ENCODE data around the gene RRBP1. TPM values are rescaled to one million over a fixed set of nuclear protein-coding genes. Genes with fewer than 3 reads are reported as not detected.

The RRBP1 gene
- total RNA-seq, 3 donors from 2014 or later = 210 to 402 (median 377) TPM

DNA sequence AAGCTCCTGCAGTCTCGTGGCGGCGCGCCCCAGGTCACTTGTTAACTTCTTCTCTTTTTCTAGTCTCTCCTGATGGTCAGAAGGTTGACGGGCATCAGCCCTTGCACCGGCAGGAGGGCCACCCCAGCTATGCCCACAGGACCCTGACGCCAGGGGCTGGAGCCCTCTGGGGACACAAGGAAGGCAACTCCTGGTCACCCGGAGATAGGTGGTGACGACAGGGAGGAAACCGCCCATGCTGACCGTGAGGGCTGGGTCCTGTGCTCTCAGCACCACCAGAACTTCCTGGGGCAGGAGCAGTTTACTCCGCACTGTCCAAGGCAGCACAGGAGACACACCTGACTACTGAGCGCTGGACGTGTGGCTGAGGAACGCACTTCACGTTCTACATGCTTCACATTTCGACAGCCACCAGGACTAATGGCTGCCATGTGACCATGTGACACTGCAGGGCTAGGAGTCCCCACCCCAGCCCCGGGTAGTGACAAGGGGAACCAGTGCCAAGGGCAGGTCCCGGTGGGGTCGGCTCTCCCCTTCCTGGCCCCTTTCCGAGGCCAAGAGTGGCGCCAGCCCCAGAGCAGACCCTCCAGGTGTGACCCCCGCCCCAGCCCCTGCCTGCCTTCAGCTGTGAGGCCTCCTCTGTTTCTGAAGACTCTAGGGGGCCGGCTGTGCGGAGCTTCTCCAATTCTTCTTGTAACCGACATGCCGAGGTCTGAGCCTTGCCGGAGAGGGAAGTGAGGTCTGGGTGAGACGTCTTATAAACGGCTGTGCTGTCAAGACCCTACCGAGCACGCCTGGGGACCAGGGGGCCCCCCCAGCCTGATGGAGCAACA is 67.0 kb downstream of the RRBP1 start:
- TF ChIP-seq, protein P1, sequence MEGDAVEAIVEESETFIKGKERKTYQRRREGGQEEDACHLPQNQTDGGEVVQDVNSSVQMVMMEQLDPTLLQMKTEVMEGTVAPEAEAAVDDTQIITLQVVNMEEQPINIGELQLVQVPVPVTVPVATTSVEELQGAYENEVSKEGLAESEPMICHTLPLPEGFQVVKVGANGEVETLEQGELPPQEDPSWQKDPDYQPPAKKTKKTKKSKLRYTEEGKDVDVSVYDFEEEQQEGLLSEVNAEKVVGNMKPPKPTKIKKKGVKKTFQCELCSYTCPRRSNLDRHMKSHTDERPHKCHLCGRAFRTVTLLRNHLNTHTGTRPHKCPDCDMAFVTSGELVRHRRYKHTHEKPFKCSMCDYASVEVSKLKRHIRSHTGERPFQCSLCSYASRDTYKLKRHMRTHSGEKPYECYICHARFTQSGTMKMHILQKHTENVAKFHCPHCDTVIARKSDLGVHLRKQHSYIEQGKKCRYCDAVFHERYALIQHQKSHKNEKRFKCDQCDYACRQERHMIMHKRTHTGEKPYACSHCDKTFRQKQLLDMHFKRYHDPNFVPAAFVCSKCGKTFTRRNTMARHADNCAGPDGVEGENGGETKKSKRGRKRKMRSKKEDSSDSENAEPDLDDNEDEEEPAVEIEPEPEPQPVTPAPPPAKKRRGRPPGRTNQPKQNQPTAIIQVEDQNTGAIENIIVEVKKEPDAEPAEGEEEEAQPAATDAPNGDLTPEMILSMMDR (IDR thresholded peaks at IDR 0.05) = no peak
- intact Hi-C loops (cut with DNase I, micrococcal nuclease) = loop anchor here (10.0 kb wide), 2 partner anchors 80 to 110 kb away; partner anchors contain the start of gene BFSP1 (in 2 of the 2)
- peak; percentile 3 for ATAC-seq
- peaks cover 5% of the 10 kb centered on the region for H3K36me3 ChIP-seq (ENCODE audit: low read depth)
- no peaks in the 10 kb centered on the region for H3K9me3 ChIP-seq
- no peak overlapping the region for H3K4me3 ChIP-seq
- H3K4me1 ChIP-seq (ENCODE audit: low read depth) = peaks cover 38% of the 10 kb centered on the region
- peak in 2 of 3 donors; percentile 29 to 56 for DNase-seq

DNA sequence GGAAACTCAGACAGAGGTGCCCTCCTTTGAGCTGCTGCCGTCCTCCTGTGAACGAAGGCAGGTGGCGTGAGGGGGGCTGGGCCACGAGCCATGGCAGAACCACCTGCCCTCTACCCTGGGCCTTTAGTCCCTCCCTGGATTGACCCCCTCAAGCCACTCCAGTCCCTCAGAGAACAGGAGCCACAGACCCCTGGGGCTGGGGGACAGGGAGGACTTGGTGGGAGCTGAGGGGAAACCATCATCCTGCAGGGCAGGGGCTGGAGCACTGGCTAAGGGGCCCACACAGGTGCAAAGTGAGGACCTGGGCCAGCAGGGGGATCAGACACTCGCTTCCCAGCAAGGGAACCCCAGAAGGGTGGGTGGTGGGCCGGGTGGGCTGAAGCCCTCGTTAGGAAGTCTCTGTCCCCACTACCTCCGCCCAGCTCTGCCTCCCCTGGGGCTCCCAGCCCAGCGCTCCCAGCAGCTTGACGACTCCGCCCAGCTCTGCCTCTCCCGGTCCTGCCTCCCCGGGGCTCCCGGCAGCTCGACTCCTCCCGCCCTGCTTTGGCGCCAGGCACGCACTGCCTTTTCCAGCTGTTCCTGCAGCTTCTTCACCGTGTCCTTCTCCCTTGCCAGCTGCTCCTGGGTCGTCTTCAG is 67.7 kb downstream of the RRBP1 start:
- no peak overlapping the region for H3K4me3 ChIP-seq
- ATAC-seq (peak; percentile 50), DNase-seq (peak; percentile 76 to 85 (median 85))
- H3K4me1 ChIP-seq (ENCODE audit: low read depth) = peaks cover 39% of the 10 kb centered on the region
- intact Hi-C loops (cut with DNase I, micrococcal nuclease) = loop anchor here (10.0 kb wide), 2 partner anchors 79 to 109 kb away; partner anchors contain the start of gene BFSP1 (in 2 of the 2)
- no peaks in the 10 kb centered on the region for H3K9me3 ChIP-seq
- peaks cover under 1% of the 10 kb centered on the region for H3K36me3 ChIP-seq (ENCODE audit: low read depth)
- TF ChIP-seq, protein P1 (IDR thresholded peaks at IDR 0.05) = no peak

DNA sequence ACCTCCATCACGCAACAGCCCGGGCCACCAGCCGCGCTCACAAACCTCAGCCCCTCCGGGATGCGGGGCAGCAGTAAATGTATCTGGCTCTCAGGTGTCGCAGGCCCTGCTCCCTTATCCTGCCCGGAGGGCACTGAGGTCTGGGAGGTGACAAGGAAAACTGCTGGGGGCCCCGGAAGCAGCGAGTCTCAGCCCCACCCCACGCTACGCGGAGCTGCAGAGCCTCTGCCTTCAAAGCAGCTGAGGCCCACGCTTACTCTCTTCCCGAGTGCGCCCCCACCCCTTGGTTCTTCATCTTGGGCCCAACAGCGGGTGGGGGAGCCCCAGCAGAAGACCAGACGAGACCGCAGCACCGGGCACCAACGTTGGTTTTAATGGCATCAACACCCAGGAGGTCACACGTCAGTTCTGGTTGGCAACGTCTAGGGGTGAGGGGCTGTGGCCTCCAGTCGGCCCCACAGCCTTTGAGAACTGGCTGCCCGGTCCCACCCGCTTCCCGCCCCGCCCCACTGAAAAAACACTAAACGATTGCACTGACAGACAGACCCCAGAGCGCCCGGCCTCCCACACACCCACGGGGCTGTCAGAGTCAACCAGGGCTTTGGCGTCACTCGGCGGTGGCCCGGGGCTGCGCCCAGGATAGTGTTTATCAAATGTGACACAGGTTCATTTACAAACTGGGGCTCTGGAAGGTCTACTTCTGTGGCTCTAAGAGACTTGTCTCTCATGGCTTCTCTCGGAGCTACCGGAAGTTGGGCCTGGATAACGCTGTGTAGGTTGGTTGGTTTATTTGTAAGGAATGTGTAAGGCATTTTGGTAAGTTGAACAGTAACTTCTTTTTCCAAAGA is 68.5 kb downstream of the RRBP1 start:
- H3K36me3 ChIP-seq (ENCODE audit: low read depth) = no peaks in the 10 kb centered on the region
- intact Hi-C loops (cut with DNase I, micrococcal nuclease) = loop anchor here (10.0 kb wide), 2 partner anchors 79 to 109 kb away; partner anchors contain the start of gene BFSP1 (in 2 of the 2)
- peaks cover 39% of the 10 kb centered on the region for H3K4me1 ChIP-seq (ENCODE audit: low read depth)
- DNase-seq (peak; percentile 38 to 57 (median 50)), ATAC-seq (no peak)
- TF ChIP-seq, protein P1 (IDR thresholded peaks at IDR 0.05) = no peak
- no peak overlapping the region for H3K4me3 ChIP-seq
- no peaks in the 10 kb centered on the region for H3K9me3 ChIP-seq

DNA sequence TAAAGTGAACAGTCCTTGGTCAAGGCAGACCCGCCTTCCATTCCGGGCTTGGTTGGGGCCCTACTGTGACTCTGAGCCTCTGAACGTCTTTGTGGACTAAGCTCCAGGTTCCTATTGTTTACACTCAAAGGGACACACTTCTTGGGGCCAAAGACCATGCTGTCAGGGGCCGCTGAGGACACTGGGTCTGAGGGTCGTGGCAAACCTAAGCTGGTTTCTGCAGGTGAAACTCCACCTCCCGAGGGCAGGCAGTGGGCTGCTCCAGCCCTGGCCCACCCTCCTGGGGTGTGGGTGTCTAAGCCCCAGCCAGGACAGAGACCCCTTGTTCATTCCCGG is 69.1 kb downstream of the RRBP1 start:
- no peak for ATAC-seq
- Histone ChIP-seq H3K9me3 (no peaks in the 10 kb centered on the region), H3K36me3 (ENCODE audit: low read depth) (no peaks in the 10 kb centered on the region), H3K4me3 (no peak overlapping the region), H3K4me1 (ENCODE audit: low read depth) (peaks cover 39% of the 10 kb centered on the region)
- TF ChIP-seq, protein P1 (IDR thresholded peaks at IDR 0.05) = no peak
- peak in 1 of 3 donors; percentile 31 for DNase-seq
- intact Hi-C loops (cut with DNase I, micrococcal nuclease) = loop anchor here (10.0 kb wide), 2 partner anchors 78 to 108 kb away; partner anchors contain the start of gene BFSP1 (in 2 of the 2)

All from mucosa of descending colon (tissue), 3 donors.